Activated T-helper 1 cell treated with Interleukin-2 at 50 U/mL for 16 hours (primary cell): ENCODE measurements around the gene DLG1.

Source experiments
- DNase-seq: peaks from one replicate; pipeline ENCODE4 v3.0.0-alpha.2; 2020; ENCODE audit warnings: low read depth

DLG1 gene

GRCh38 chr3:197317250-197317963 is 19.0 kb upstream of the DLG1 start:
- no peak for DNase-seq

- no peak for DNase-seq
Measured at GRCh38 chr3:197312431-197312830, 14.0 kb upstream of the DLG1 start.

- DNase-seq: no peak
Measured at GRCh38 chr3:197311591-197311990, 13.2 kb upstream of the DLG1 start.

- no peak for DNase-seq
Measured at GRCh38 chr3:197309528-197310361, 11.3 kb upstream of the DLG1 start.

- no peak for DNase-seq
Measured at GRCh38 chr3:197308591-197308990, 10.2 kb upstream of the DLG1 start.

- DNase-seq: no peak
Measured at GRCh38 chr3:197306374-197307086, 8.1 kb upstream of the DLG1 start.

DNA sequence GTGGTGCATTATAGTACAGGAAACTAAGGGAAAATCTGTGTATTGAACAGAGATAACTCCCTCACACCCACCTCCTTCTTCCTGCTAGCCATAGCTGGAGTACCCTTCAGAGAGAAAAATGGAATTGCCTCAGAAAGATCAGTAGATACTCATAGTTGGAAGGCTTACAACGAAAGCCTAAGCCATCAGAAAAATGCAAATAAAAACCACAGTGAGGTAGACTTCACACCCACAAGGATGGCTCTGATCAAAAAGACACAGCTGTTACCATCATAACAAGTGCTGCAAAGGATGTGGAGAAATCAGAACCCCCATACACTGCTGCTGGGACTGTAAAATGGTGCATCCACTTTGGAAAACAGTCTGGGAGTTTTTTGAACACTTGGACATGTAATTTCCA is 7.4 kb upstream of the DLG1 start:
- no peak for DNase-seq

GRCh38 chr3:197303452-197303851 is 5.0 kb upstream of the DLG1 start:
- DNase-seq: no peak

GRCh38 chr3:197302696-197303341 is 4.4 kb upstream of the DLG1 start:
- no peak for DNase-seq

- DNase-seq: no peak
Measured at GRCh38 chr3:197302033-197302432, 3.6 kb upstream of the DLG1 start.

- no peak for DNase-seq
Measured at GRCh38 chr3:197300361-197300760, 1.9 kb upstream of the DLG1 start.

DNA sequence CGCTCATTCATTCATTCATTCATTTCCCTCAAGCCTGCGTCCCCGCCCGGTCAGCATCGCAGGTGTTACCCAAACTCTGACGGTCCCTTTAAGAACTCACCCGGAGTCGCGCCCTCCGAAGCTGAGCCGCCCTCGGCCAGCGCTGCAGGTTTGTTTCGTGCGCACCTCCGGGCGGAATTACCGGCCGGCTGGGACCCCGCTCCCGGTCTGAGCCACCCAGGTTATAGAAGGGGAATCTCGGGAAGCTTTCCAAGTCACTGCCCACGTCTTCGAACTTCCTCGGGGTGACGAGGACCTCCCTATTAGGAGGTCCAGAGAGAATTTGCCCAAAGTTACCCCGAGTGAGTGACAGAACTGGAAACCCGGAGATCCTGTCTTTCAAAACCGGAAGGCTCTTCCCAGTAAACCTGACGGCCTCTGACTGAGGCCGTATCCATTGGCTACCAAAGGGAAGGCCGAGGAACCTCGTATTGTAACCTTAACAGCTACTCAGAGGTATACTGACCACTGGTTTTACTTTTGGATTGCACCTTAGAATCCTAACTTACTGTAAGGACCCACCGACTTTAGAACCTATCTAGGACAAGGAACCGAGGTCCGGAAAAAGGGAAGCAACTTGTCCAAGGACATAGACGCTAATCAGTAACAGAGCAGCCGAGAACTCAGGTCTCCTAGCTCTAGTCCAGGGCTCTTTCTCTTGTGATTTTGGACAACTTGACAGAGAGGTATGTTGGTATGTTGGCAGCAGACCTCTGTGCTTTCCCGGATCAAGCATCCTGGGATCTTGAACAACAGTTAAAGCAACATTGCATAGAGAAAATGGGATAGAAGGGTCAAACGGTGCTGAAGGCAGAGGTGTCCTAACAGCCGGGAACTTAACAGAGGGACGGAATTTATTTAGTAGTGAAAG is 788 bp upstream of the DLG1 start:
- no peak for DNase-seq

- peak; percentile 82 for DNase-seq
Measured at GRCh38 chr3:197297476-197298340, 704 bp downstream of the DLG1 start.

- no peak for DNase-seq
Measured at GRCh38 chr3:197297002-197297401, 1.4 kb downstream of the DLG1 start.

DNA sequence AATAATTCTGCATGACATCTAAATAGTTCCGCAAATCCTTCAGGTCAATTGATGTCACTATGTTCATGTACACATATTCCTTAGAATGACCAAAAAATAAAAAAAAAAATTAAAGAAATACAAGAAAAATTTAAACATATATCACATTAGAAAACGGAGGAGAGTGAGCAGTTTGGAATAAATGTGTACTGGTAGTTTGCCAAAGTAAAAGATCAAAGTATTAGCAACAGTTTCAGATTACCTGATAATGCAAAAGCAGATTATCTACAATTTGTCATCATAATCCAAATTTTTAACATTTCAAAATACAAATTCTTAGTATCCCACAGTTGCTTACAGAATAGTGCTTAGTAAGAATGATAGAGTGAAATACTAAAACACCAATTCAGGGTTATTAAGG is 1.9 kb downstream of the DLG1 start:
- no peak for DNase-seq

GRCh38 chr3:197295871-197296270 is 2.5 kb downstream of the DLG1 start:
- DNase-seq: no peak

DNA sequence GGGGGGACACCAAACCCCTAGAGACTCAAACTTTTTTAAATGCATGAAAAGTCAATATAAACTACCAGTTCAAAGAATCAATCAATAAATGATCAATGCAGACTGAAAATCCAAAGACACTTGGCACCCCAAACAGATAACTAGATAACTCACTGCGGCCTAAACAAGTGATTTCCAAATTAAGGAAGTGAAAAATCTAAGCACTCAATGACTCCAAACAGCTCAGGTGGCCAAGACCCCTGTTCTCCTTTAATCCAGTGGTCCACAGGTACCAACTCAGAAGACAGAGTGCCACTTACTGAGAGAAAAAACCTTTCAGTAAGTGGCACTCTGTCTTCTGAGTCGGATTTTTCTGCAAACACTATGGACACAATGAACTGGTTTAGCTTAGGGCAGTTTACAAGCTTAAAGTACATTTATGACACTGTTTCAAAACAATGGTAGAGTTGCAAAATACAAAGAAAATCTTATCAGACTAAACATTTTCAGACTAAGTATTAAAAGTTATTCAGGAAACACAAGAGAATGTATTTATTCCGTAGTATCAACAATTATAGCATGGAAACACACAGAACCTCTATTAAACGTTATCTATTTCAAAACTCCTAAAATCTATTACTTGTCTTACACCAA is 4.7 kb downstream of the DLG1 start:
- no peak for DNase-seq

DNA sequence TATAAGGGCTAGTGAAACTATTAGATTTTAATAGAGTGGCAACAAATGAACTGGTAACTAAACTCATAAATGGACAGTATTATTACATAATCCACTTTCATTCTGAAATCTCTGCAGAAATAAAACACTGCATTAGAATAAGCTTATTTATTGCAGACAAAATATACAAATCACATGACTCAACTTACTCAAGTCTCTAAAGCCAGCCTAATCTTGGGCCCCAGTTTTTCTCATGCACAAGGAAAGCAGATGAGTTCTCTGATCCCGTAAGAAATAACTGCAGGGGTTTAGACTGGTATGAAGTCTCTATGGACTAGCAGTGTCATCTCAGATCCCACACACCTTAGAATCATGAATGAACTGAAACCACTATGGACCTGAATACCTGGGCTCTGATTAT is 5.8 kb downstream of the DLG1 start:
- DNase-seq: no peak

DNA sequence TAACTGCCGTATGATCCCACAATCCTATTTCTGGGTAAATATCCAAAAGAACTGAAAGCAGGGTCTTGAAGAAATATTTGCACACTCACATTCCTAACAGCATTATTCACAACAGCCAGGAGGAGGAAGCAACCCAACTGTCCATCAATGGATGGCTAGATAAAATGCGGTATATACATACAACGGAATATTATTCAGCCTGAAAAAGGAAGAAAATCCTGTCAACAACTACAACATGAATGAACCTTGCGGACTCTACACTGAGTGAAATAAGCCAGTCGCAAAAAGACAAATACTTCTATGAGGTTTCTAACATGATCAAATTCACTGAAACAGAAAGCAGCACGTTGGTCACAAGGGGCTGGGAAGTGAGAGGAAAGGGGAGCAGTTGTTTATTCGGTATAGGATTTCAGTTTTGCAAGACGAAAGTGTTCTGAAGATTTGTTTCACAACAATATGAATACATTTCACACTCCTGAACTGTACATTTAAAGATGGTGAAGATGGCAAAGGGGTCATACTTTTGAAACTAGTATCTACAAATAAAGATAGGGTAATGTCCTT is 6.2 kb downstream of the DLG1 start:
- no peak for DNase-seq

GRCh38 chr3:197289726-197290125 is 8.7 kb downstream of the DLG1 start:
- no peak for DNase-seq
